SK-N-SH treated with all-trans-retinoic acid at 6 μM for 48 hours (cell line): ENCODE measurements around the gene DIDO1.
"Not testable (repeated sequence)": the region's sequence is repeated elsewhere in the genome, so short reads cannot be mapped to it uniquely, and the experiment has no call there.

Source experiments
- ATAC-seq: fragments of 200-7000 bp; cut with Tn5 transposase; 3 replicates; pipeline ENCODE4 v1.9.1; 2020; ENCODE audit warnings: mild to moderate bottlenecking, moderate library complexity
- ARNTL ChIP-seq: fragments of 450-650 bp; formaldehyde crosslinking; IDR thresholded peaks from 2 replicates; pipeline ENCODE4 v1.5.0; 2020; ENCODE audit warnings: low read depth, mild to moderate bottlenecking, moderate library complexity, borderline replicate concordance
- BACH2 ChIP-seq: fragments of 250-450 bp; sonication (Bioruptor Pico); IDR thresholded peaks from 2 replicates; pipeline ENCODE4 v1.9.0; 2021; ENCODE audit warnings: mild to moderate bottlenecking, borderline replicate concordance
- CSDC2 ChIP-seq: fragments of 250-450 bp; sonication (Bioruptor Pico); IDR thresholded peaks from 2 replicates; pipeline ENCODE4 v1.5.0; 2020; ENCODE audit warnings: mild to moderate bottlenecking, moderate library complexity
- ESRRG ChIP-seq: fragments of 250-450 bp; sonication (Bioruptor Pico); IDR thresholded peaks from 2 replicates; pipeline ENCODE4 v1.6.1; 2021; ENCODE audit warnings: mild to moderate bottlenecking
- GLIS3 ChIP-seq: fragments of 250-450 bp; sonication (Bioruptor Pico); IDR thresholded peaks from 2 replicates; pipeline ENCODE4 v1.5.0; 2020; ENCODE audit warnings: mild to moderate bottlenecking, moderate library complexity
- ISL1 ChIP-seq: fragments of 250-450 bp; sonication (Bioruptor Pico); IDR thresholded peaks from 2 replicates; pipeline ENCODE4 v2.1.2; 2022; ENCODE audit warnings: mild to moderate bottlenecking, moderate library complexity
- OSR1 ChIP-seq: fragments of 250-450 bp; sonication (Bioruptor Pico); IDR thresholded peaks from 2 replicates; pipeline ENCODE4 v1.8.0; 2022; ENCODE audit warnings: moderate library complexity, mild to moderate bottlenecking, inconsistent platforms
- PPARA ChIP-seq: fragments of 250-450 bp; sonication (Bioruptor Pico); IDR thresholded peaks from 2 replicates; pipeline ENCODE4 v1.5.0; 2020; ENCODE audit warnings: mild to moderate bottlenecking, borderline replicate concordance
- RARB ChIP-seq: fragments of 250-450 bp; sonication (Bioruptor Pico); IDR thresholded peaks from 2 replicates; pipeline ENCODE4 v1.8.0; 2021; ENCODE audit warnings: mild to moderate bottlenecking, moderate library complexity
- TCF4 ChIP-seq: fragments of 250-450 bp; sonication (Bioruptor Pico); IDR thresholded peaks from 2 replicates; pipeline ENCODE4 v1.8.0; 2021; ENCODE audit warnings: mild to moderate bottlenecking, moderate library complexity, borderline replicate concordance
- TOX ChIP-seq: fragments of 250-450 bp; sonication (Bioruptor Pico); IDR thresholded peaks from 2 replicates; pipeline ENCODE4 v1.8.0; 2021; ENCODE audit warnings: mild to moderate bottlenecking, moderate library complexity, borderline replicate concordance
- ZC3H10 ChIP-seq: fragments of 250-450 bp; sonication (Bioruptor Pico); IDR thresholded peaks from 2 replicates; pipeline ENCODE4 v1.5.1; 2021; ENCODE audit warnings: mild to moderate bottlenecking, moderate library complexity
- ZFP3 ChIP-seq: fragments of 250-450 bp; sonication (Bioruptor Pico); IDR thresholded peaks from 2 replicates; pipeline ENCODE4 v1.5.0; 2020; ENCODE audit warnings: mild to moderate bottlenecking, moderate library complexity
- ZFP30 ChIP-seq: fragments of 450-650 bp; formaldehyde crosslinking; IDR thresholded peaks from 2 replicates; pipeline ENCODE4 v1.5.0; 2022; ENCODE audit warnings: mild to moderate bottlenecking, moderate library complexity
- ZNF565 ChIP-seq: fragments of 450-650 bp; formaldehyde crosslinking; conservative IDR thresholded peaks from 2 replicates; pipeline ENCODE4 v1.5.0; 2020; ENCODE audit warnings: low read depth, mild to moderate bottlenecking, moderate library complexity
- ZNF70 ChIP-seq: fragments of 450-650 bp; formaldehyde crosslinking; IDR thresholded peaks from 2 replicates; pipeline ENCODE4 v1.5.0; 2020; ENCODE audit warnings: mild to moderate bottlenecking, moderate library complexity
- ZNF8 ChIP-seq: fragments of 450-650 bp; formaldehyde crosslinking; IDR thresholded peaks from 2 replicates; pipeline ENCODE4 v1.5.0; 2020; ENCODE audit warnings: mild to moderate bottlenecking, moderate library complexity
- TF ChIP-seq, protein P1 (sequence below): fragments of 250-450 bp; sonication (Bioruptor Pico); IDR thresholded peaks from 2 replicates; pipeline ENCODE4 v1.5.1; 2020; ENCODE audit warnings: low read depth, mild to moderate bottlenecking, moderate library complexity
- TF ChIP-seq, protein P2 (sequence below): fragments of 250-450 bp; sonication (Bioruptor Pico); IDR thresholded peaks from 2 replicates; pipeline ENCODE4 v1.5.1; 2021; ENCODE audit warnings: mild to moderate bottlenecking, moderate library complexity
- TF ChIP-seq, protein P3 (sequence below): fragments of 250-450 bp; sonication (Bioruptor Pico); IDR thresholded peaks from 2 replicates; pipeline ENCODE4 v1.5.0; 2020; ENCODE audit warnings: mild to moderate bottlenecking, moderate library complexity
- TF ChIP-seq, protein P4 (sequence below): fragments of 250-450 bp; sonication (Bioruptor Pico); IDR thresholded peaks from 2 replicates; pipeline ENCODE4 v1.8.0; 2020; ENCODE audit warnings: mild to moderate bottlenecking, moderate library complexity, borderline replicate concordance

Gene DIDO1

DNA sequence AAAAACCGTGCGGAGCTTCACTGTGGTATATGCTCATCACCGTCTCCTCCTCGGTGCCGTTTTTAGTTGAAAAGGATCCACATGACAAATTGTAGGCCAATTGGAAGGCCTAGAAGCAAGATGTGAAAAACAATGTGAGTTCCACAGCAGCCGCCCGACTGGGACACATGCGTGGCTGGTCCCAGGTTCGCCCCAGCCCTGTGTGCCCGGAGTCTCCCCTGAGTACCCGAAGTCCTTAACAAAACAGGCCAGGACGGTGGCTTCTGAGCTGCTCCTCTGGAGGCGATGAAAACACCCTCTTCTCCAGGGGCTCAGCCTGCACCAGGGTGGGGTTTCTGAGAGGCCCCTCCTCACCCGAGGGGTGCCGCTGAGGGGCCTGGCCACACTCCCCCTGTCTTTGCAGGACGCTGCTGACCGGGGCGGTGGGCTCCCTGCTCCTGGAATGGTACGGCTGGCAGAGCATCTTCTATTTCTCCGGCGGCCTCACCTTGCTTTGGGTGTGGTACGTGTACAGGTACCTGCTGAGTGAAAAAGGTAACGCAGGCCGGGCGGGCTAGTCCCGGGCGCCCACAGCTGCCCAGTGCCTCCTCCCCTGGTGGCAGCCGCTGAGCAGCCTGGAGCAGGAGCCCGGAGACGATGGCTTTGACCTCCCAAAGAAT, 36.0 kb upstream of the DIDO1 start (continued):
- no peak for TF ChIP-seq ZNF565 (CRISPR knock-in tag)

DNA sequence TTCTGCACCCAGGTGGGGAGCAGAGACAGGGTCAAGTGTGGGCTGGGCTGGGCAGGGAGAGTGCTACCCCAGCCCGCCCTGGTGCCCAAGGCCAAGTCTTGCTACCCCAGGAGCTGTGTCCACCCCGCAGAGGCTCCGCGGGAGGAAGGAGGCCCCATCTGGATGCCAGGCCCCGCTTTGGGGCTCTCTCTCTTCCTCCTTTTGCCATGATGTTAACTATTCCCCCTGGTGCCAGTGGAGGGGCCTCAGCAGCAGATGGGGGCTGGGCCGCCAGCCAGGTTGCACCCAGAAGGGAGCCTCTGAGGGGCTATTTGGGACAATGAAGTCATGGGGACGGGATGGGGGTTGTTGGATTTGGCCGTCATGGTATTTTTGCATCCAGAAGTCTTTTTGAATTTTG, 35.5 kb upstream of the DIDO1 start:
- no peak for ATAC-seq
- TF ChIP-seq ESRRG (CRISPR knock-in tag) (no peak), ZFP3 (CRISPR knock-in tag) (no peak), CSDC2 (CRISPR knock-in tag) (no peak), OSR1 (no peak), TCF4 (no peak), ARNTL (CRISPR knock-in tag) (no peak), TOX (no peak), ZNF8 (CRISPR knock-in tag) (no peak)
- TF ChIP-seq, protein P1, sequence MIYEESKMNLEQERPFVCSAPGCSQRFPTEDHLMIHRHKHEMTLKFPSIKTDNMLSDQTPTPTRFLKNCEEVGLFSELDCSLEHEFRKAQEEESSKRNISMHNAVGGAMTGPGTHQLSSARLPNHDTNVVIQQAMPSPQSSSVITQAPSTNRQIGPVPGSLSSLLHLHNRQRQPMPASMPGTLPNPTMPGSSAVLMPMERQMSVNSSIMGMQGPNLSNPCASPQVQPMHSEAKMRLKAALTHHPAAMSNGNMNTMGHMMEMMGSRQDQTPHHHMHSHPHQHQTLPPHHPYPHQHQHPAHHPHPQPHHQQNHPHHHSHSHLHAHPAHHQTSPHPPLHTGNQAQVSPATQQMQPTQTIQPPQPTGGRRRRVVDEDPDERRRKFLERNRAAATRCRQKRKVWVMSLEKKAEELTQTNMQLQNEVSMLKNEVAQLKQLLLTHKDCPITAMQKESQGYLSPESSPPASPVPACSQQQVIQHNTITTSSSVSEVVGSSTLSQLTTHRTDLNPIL (CRISPR knock-in tag): no peak

DNA sequence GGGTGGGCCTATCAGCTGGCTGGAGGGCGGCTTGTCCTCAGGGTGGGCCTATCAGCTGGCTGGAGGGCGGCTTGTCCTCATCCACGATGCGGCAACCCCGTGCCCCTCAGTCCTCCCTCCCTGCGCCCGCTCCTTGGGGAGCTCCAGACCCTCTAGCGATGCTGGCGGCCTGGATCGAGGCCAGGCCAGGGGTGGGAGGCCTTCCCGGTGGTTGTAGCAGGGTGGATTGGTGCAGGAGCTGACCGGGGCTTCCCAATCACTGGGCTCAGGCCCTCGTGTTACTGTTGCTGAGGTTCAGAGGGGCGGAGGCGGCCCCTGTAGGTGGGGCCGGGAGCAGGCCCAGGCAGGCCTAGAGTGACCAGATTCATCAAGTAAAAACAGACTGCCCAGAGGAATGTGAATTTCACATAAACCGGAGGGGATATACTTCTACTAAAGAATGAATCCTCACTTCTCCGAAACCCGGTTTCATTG, 35.0 kb upstream of the DIDO1 start:
- TF ChIP-seq CSDC2 (CRISPR knock-in tag) (no peak), TOX (no peak), ESRRG (CRISPR knock-in tag) (no peak), ZC3H10 (CRISPR knock-in tag) (no peak), ZNF565 (CRISPR knock-in tag) (no peak), PPARA (no peak), BACH2 (CRISPR knock-in tag) (no peak), ISL1 (CRISPR knock-in tag) (no peak), GLIS3 (CRISPR knock-in tag) (no peak)
- TF ChIP-seq, all 23 proteins: peak for 0
- ATAC-seq: no peak

DNA sequence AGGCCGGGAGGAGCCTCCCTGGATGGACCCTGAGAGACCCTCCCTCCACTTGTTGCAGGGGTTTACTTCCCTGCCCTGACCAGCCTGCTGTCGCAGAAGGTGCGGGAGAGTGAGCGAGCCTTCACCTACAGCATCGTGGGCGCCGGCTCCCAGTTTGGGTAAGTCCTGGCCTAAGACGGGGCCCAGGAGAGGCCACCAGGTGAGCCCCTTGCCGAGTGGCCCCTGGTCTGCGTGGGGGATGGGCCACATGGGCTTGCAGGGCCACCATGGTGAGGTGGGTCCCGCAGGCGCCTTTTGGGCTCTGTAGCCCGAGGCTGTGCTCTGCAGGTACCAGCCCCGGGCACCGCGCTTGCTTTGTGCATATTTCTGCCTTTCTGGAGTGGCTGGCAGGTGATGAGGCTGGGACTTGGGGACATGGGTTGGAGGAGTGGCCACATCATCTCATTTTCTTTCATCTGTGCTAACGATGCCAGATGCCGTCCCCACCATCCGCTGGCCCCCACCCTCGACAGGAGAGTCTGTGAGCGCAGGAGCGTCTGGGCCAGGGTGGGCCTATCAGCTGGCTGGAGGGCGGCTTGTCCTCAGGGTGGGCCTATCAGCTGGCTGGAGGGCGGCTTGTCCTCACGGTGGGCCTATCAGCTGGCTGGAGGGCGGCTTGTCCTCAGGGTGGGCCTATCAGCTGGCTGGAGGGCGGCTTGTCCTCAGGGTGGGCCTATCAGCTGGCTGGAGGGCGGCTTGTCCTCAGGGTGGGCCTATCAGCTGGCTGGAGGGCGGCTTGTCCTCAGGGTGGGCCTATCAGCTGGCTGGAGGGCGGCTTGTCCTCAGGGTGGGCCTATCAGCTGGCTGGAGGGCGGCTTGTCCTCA, 34.4 kb upstream of the DIDO1 start:
- not testable (repeated sequence) for ATAC-seq

DNA sequence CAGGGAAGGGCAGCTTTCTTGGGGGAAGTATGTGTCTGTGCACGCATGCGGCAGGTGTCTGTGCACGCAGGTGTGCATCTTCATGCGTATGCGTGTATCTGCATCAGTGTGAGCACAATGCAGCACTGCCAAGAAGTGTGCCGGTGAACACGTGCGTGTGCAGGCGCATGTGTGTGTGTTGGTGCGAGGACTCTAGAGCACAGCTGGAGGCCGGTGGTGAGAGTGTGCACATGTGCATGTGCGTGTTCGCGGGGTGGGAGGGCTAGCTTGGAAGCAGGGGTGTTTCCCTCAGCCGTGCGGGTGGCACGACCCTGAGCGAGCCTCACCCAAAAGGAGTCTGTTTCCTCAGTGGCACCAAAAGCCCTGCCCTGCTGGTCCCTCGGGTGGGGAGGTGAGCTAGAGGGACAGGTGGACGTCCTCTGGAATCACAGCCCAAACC, 33.7 kb upstream of the DIDO1 start:
- TF ChIP-seq BACH2 (CRISPR knock-in tag) (no peak), GLIS3 (CRISPR knock-in tag) (no peak), ZNF70 (CRISPR knock-in tag) (no peak), TCF4 (no peak), ZFP30 (CRISPR knock-in tag) (no peak), ZC3H10 (CRISPR knock-in tag) (no peak), RARB (CRISPR knock-in tag) (no peak), ZNF8 (CRISPR knock-in tag) (no peak), ARNTL (CRISPR knock-in tag) (no peak), OSR1 (no peak), TOX (no peak), ZFP3 (CRISPR knock-in tag) (no peak), ISL1 (CRISPR knock-in tag) (no peak), CSDC2 (CRISPR knock-in tag) (no peak), PPARA (no peak), ZNF565 (CRISPR knock-in tag) (no peak)
- TF ChIP-seq, protein P2, sequence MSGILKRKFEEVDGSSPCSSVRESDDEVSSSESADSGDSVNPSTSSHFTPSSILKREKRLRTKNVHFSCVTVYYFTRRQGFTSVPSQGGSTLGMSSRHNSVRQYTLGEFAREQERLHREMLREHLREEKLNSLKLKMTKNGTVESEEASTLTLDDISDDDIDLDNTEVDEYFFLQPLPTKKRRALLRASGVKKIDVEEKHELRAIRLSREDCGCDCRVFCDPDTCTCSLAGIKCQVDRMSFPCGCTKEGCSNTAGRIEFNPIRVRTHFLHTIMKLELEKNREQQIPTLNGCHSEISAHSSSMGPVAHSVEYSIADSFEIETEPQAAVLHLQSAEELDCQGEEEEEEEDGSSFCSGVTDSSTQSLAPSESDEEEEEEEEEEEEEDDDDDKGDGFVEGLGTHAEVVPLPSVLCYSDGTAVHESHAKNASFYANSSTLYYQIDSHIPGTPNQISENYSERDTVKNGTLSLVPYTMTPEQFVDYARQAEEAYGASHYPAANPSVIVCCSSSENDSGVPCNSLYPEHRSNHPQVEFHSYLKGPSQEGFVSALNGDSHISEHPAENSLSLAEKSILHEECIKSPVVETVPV (CRISPR knock-in tag): no peak
- TF ChIP-seq, protein P1 (CRISPR knock-in tag): no peak
- TF ChIP-seq, protein P3, sequence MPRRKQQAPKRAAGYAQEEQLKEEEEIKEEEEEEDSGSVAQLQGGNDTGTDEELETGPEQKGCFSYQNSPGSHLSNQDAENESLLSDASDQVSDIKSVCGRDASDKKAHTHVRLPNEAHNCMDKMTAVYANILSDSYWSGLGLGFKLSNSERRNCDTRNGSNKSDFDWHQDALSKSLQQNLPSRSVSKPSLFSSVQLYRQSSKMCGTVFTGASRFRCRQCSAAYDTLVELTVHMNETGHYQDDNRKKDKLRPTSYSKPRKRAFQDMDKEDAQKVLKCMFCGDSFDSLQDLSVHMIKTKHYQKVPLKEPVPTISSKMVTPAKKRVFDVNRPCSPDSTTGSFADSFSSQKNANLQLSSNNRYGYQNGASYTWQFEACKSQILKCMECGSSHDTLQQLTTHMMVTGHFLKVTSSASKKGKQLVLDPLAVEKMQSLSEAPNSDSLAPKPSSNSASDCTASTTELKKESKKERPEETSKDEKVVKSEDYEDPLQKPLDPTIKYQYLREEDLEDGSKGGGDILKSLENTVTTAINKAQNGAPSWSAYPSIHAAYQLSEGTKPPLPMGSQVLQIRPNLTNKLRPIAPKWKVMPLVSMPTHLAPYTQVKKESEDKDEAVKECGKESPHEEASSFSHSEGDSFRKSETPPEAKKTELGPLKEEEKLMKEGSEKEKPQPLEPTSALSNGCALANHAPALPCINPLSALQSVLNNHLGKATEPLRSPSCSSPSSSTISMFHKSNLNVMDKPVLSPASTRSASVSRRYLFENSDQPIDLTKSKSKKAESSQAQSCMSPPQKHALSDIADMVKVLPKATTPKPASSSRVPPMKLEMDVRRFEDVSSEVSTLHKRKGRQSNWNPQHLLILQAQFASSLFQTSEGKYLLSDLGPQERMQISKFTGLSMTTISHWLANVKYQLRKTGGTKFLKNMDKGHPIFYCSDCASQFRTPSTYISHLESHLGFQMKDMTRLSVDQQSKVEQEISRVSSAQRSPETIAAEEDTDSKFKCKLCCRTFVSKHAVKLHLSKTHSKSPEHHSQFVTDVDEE (CRISPR knock-in tag): no peak
- TF ChIP-seq, protein P4, sequence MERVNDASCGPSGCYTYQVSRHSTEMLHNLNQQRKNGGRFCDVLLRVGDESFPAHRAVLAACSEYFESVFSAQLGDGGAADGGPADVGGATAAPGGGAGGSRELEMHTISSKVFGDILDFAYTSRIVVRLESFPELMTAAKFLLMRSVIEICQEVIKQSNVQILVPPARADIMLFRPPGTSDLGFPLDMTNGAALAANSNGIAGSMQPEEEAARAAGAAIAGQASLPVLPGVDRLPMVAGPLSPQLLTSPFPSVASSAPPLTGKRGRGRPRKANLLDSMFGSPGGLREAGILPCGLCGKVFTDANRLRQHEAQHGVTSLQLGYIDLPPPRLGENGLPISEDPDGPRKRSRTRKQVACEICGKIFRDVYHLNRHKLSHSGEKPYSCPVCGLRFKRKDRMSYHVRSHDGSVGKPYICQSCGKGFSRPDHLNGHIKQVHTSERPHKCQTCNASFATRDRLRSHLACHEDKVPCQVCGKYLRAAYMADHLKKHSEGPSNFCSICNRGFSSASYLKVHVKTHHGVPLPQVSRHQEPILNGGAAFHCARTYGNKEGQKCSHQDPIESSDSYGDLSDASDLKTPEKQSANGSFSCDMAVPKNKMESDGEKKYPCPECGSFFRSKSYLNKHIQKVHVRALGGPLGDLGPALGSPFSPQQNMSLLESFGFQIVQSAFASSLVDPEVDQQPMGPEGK (CRISPR knock-in tag): no peak
- no peak for ATAC-seq
